ENCODE measurements around the gene RAPGEF3.

- no peak for TF ChIP-seq CTCF (IDR thresholded peaks at IDR 0.05; ENCODE audit: poor library complexity)
- TF ChIP-seq EZH2phosphoT487 (IDR thresholded peaks at IDR 0.05; ENCODE audit: low read depth, severe bottlenecking, unreplicated experiment): no peak
These were observed 34.5 kb upstream of the RAPGEF3 start for GRCh38 chr12:47793015-47793681.
